Neural progenitor cell (in vitro differentiated cells): ENCODE measurements around the gene C18orf32.

Experiments
- CTCF ChIP-seq: fragments of 200-600 bp; sonication (generic); IDR thresholded peaks from 2 replicates; pipeline ENCODE4 v1.5.1; 2017; ENCODE audit warnings: antibody characterized with exemption, mild to moderate bottlenecking
- EZH2 ChIP-seq: fragments of 200-600 bp; sonication (generic); IDR thresholded peaks from 2 replicates; pipeline ENCODE4 v1.6.1; 2017; ENCODE audit warnings: antibody characterized with exemption, mild to moderate bottlenecking, moderate library complexity

DNA sequence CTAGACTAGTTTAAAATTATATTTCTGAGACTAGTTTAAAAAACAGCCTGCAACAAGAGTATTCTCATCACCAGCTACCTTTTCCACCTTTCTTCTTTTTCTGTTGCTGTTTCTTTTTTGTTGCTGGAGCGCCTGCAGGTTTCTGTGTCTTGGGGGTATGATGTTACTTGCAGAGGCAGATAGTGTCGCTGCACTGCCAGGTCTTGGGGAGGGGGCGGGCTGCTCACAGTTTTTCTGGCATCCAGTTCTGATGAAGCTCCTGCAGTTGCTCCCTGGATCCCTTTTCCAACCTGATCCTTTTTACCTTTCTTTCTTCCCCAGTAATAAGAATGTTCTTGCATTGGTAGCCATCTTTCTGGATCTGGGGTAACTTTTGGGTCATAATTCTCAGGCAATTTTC lies 8.0 kb upstream of the C18orf32 start:
- TF ChIP-seq CTCF (no peak), EZH2 (no peak)
